Ascending aorta (tissue), 2 donors: ENCODE results near the gene OR10A7. TPM values are rescaled to one million over a fixed set of nuclear protein-coding genes. Genes with fewer than 3 reads are reported as not detected.

ENCODE experiments used
- DNase-seq, 2 donors: peaks; one replicate each; pipeline ENCODE4 v3.0.0-alpha.2; 2019; ENCODE audit warnings: low spot score in 2 of 2
- H3K27ac ChIP-seq, 2 donors: fragments of 200-600 bp; sonication (generic); one replicate each; pipeline ENCODE4 v1.5.1; 2016 to 2017; ENCODE audit warnings: mild to moderate bottlenecking in 1 of 2
- H3K27me3 ChIP-seq: fragments of 200-600 bp; sonication (generic); one replicate; pipeline ENCODE4 v1.5.1; 2017
- H3K36me3 ChIP-seq, 2 donors: fragments of 200-600 bp; sonication (generic); one replicate each; pipeline ENCODE4 v1.5.1; 2016
- H3K4me1 ChIP-seq, 2 donors: fragments of 200-600 bp; sonication (generic); one replicate each; pipeline ENCODE4 v1.5.1; 2016 to 2017; ENCODE audit warnings: mild to moderate bottlenecking in 1 of 2
- H3K4me3 ChIP-seq, 2 donors: fragments of 200-600 bp; sonication (generic); one replicate each; pipeline ENCODE4 v1.5.1; 2016 to 2017; ENCODE audit warnings: mild to moderate bottlenecking in 1 of 2
- H3K9me3 ChIP-seq, 2 donors: fragments of 200-600 bp; sonication (generic); one replicate each; pipeline ENCODE4 v1.5.1; 2016
- CTCF ChIP-seq, 3 experiments: fragments of 200-600 bp in 2 of 3; fragments of 450-650 bp in 1 of 3; sonication (generic) in 2 of 3; IDR thresholded peaks; one replicate each; pipeline ENCODE4 v1.5.1; 2016 to 2019; ENCODE audit warnings: antibody characterized with exemption in 3 of 3, mild to moderate bottlenecking in 1 of 3, moderate library complexity in 1 of 3
- intact Hi-C: fragments of 100-400 bp; cut with DNase I; formaldehyde crosslinking; loops from one replicate; pipeline ENCODE4 v1.15.1; 2023
- total RNA-seq: library from RNA; depleted of rRNA; stranded (reverse); fragments of >200 nt; gene quantifications from one replicate; pipeline ENCODE4 v1.1.0, GENCODE V29; 2016

Gene OR10A7
- total RNA-seq, 1 donor from 2014 or later: not detected

DNA sequence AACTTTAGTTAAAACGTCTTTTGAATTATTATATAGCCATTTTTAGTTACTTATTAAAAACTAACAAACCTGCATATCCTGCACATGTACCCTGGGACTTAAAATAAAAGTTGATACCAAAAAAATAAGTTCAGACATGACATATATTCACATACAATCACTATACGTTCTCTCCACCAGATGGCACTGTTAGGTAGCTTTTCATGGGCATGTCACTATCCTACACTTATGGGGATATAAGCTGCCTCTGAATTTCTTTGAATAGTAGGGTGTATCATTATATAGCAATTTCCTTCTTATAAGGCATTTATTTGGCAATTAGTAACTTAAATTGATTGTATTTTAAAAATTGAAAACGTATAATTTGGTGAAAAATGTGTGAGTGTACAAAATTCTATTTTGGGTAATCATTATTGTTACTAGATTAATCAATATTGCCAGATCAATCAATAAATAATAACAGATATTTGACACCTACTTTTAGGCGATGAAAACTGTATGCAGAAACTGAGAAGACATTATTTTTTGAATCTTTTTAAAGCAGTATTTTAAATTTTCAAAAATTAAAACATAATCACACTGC is 31.8 kb upstream of the OR10A7 start:
- H3K4me1 ChIP-seq: no peaks in the 10 kb centered on the region
- no peak for DNase-seq
- TF ChIP-seq CTCF (IDR thresholded peaks at IDR 0.05): peak; percentile 23 to 67 (median 57)
- H3K9me3 ChIP-seq: no peaks in the 10 kb centered on the region
- no peak overlapping the region for H3K27ac ChIP-seq
- H3K4me3 ChIP-seq: no peak overlapping the region
- intact Hi-C loops: loop anchor here (1.0 kb wide), 1 partner anchor 430 kb away; no protein-coding TSS in a partner anchor
- H3K27me3 ChIP-seq: no peaks in the 10 kb centered on the region
- H3K36me3 ChIP-seq: no peaks in the 10 kb centered on the region

- H3K27ac ChIP-seq: no peak overlapping the region
- no peaks in the 10 kb centered on the region for H3K36me3 ChIP-seq
- DNase-seq: no peak
- no peaks in the 10 kb centered on the region for H3K9me3 ChIP-seq
- no peak overlapping the region for H3K4me3 ChIP-seq
- intact Hi-C loops: no loop called here
- H3K27me3 ChIP-seq: no peaks in the 10 kb centered on the region
- H3K4me1 ChIP-seq: no peaks in the 10 kb centered on the region
- TF ChIP-seq CTCF (IDR thresholded peaks at IDR 0.05): no peak
These were observed 26.4 kb upstream of the OR10A7 start for GRCh38 chr12:55194382-55194781.

- no peak for DNase-seq
- no peaks in the 10 kb centered on the region for H3K9me3 ChIP-seq
- no peak overlapping the region for H3K4me3 ChIP-seq
- intact Hi-C loops: no loop called here
- TF ChIP-seq CTCF (IDR thresholded peaks at IDR 0.05): no peak
- no peaks in the 10 kb centered on the region for H3K27me3 ChIP-seq
- no peak overlapping the region for H3K27ac ChIP-seq
- no peaks in the 10 kb centered on the region for H3K4me1 ChIP-seq
- H3K36me3 ChIP-seq: no peaks in the 10 kb centered on the region
These were observed 5.7 kb downstream of the OR10A7 start for GRCh38 chr12:55226523-55226922.

- intact Hi-C loops: no loop called here
- Histone ChIP-seq H3K27ac (no peak overlapping the region), H3K4me1 (no peaks in the 10 kb centered on the region), H3K27me3 (no peaks in the 10 kb centered on the region), H3K4me3 (no peak overlapping the region), H3K9me3 (no peaks in the 10 kb centered on the region), H3K36me3 (no peaks in the 10 kb centered on the region)
- no peak for DNase-seq
- TF ChIP-seq CTCF (IDR thresholded peaks at IDR 0.05): no peak
These were observed 6.8 kb downstream of the OR10A7 start for GRCh38 chr12:55227643-55228042.

GRCh38 chr12:55244309-55244708 is 23.5 kb downstream of the OR10A7 start, which contains the start of gene OR6C74:
Gene OR6C74, plus strand, starts transcription at chr12:55244609. Its CDS starts 2,679 bp downstream, at chr12:55247288.
- H3K27me3 ChIP-seq: no peaks in the 10 kb centered on the region
- H3K4me1 ChIP-seq: no peaks in the 10 kb centered on the region
- no peaks in the 10 kb centered on the region for H3K36me3 ChIP-seq
- intact Hi-C loops: no loop called here
- DNase-seq: no peak
- H3K4me3 ChIP-seq: no peak within 1 kb of the TSS
- no peak within 1 kb of the TSS for H3K27ac ChIP-seq
- H3K9me3 ChIP-seq: no peaks in the 10 kb centered on the region
- no peak for TF ChIP-seq CTCF (IDR thresholded peaks at IDR 0.05)

- no peaks in the 10 kb centered on the region for H3K27me3 ChIP-seq
These were observed 25.3 kb downstream of the OR10A7 start for GRCh38 chr12:55246159-55246558.

More at GRCh38 chr12:55246159-55246558, 25.3 kb downstream of the OR10A7 start:
- intact Hi-C loops: no loop called here
- H3K9me3 ChIP-seq: no peaks in the 10 kb centered on the region
- no peak overlapping the region for H3K4me3 ChIP-seq
- no peaks in the 10 kb centered on the region for H3K4me1 ChIP-seq
- no peak for TF ChIP-seq CTCF (IDR thresholded peaks at IDR 0.05)
- DNase-seq: no peak
- no peak overlapping the region for H3K27ac ChIP-seq
- no peaks in the 10 kb centered on the region for H3K36me3 ChIP-seq
